ENCODE results near the gene CNTNAP2.
"Not testable (repeated sequence)": the region's sequence is repeated elsewhere in the genome, so short reads cannot be mapped to it uniquely, and the experiment has no call there.

Gene CNTNAP2

DNA sequence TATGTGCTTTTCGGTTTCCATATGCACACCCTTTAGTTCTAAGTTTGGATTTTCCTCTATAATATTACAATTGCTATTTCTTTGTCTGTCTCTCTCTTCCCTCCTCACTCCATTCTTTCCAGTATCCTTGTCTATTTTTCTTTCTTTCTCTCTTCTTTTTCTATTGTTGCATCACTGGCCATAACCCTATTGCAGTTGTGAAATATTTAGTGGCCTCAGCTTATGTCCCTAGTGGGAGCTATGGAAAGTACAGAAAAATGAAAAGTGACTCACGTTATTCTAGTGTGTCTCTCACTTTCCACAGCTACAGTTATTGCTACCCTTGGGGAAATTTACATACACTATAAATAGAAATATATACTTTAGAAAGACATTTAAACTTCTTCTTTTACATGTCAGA lies 59.1 kb downstream of the CNTNAP2 start:
- in situ Hi-C loops (cut with HindIII; ENCODE audit: low sequenced_read_pairs): no loop called here
- no peak for DNase-seq (ENCODE audit: low read depth, low spot score)
- TF ChIP-seq, protein P1, sequence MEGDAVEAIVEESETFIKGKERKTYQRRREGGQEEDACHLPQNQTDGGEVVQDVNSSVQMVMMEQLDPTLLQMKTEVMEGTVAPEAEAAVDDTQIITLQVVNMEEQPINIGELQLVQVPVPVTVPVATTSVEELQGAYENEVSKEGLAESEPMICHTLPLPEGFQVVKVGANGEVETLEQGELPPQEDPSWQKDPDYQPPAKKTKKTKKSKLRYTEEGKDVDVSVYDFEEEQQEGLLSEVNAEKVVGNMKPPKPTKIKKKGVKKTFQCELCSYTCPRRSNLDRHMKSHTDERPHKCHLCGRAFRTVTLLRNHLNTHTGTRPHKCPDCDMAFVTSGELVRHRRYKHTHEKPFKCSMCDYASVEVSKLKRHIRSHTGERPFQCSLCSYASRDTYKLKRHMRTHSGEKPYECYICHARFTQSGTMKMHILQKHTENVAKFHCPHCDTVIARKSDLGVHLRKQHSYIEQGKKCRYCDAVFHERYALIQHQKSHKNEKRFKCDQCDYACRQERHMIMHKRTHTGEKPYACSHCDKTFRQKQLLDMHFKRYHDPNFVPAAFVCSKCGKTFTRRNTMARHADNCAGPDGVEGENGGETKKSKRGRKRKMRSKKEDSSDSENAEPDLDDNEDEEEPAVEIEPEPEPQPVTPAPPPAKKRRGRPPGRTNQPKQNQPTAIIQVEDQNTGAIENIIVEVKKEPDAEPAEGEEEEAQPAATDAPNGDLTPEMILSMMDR (IDR thresholded peaks at IDR 0.05; ENCODE audit: low read depth, low read length): no peak
- H3K4me3 ChIP-seq (ENCODE audit: low read depth, low read length): no peak overlapping the region

DNA sequence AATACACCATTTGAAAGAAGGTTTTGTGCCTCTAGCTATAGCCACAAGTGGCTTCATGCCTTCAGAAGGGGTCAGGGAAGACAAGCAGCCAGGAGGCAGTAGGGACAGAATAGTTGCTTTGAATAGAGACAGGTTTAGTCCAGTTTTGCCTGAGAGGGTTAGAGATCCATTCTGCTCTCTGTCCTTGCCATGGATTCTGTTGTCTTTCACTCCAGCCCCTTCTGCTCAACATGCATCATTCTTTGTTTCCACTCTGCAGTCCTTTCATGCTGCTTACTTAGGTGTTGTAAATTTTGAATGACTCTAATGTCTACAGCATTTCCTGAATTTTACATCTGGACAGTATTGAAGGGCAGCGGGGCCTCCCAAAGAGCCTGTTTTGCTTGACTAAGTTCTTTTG lies 60.3 kb downstream of the CNTNAP2 start:
- TF ChIP-seq, protein P1 (IDR thresholded peaks at IDR 0.05; ENCODE audit: low read depth, low read length): no peak
- in situ Hi-C loops (cut with HindIII; ENCODE audit: low sequenced_read_pairs): no loop called here
- no peak overlapping the region for H3K4me3 ChIP-seq (ENCODE audit: low read depth, low read length)
- no peak for DNase-seq (ENCODE audit: low read depth, low spot score)

DNA sequence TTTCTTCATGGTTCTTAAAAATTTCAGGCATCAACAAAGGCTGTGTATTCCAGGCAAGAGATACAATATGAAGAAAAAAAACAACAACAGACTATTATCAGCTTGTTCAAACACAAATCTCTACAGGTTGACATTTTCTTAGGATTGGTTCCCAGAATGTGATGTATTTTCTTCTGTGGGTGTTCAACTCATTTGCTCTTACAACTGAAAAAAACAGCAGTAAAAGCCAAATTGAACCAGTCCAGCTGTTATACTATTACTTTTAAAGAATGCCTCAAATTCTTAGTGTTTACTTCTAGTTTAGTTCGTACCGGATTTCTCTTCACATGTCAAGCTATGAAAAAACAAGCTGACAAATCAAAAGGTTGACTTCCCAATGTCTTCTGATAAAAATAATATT lies 60.7 kb downstream of the CNTNAP2 start:
- H3K4me3 ChIP-seq (ENCODE audit: low read depth, low read length): no peak overlapping the region
- no peak for DNase-seq (ENCODE audit: low read depth, low spot score)
- in situ Hi-C loops (cut with HindIII; ENCODE audit: low sequenced_read_pairs): no loop called here
- TF ChIP-seq, protein P1 (IDR thresholded peaks at IDR 0.05; ENCODE audit: low read depth, low read length): no peak

DNA sequence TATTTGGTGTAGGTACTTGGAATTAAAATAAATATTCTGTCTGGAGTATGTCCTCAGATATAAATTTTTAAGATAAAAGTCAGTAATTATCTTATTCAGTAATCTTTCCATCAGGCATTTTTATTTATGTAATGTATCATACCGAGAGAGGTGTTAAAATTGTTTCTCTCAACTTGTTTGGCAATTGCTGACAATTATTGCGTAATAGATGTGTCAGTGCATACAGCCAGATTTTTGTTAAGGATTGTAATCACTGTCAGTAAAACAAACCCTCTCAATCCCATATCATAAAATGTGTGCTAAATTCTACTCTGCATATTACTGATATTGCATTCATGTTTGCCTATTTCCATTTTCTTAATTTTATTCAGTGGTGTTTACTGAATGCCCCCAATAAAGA lies 69.2 kb downstream of the CNTNAP2 start:
- DNase-seq (ENCODE audit: low read depth, low spot score): no peak
- H3K4me3 ChIP-seq (ENCODE audit: low read depth, low read length): no peak overlapping the region
- TF ChIP-seq, protein P1 (IDR thresholded peaks at IDR 0.05; ENCODE audit: low read depth, low read length): no peak
- in situ Hi-C loops (cut with HindIII; ENCODE audit: low sequenced_read_pairs): no loop called here

DNA sequence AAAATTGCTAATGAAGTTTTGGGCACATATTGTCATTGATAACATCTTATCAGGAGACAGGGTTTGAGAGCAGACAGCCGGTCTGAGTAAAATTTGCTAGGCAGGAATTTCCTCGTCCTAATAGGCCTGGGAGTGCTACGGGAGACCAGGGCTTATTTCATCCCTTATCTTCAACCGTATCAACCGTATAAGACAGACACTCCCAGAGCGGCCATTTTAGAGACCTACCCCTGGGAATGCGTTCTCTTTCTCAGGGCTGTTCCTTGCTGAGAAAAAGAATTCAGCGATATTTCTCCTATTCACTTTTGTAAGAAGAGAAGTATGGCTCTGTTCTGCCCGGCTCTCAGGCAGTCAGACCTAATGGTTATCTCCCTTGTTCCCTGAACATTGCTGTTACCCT lies 74.8 kb downstream of the CNTNAP2 start:
- in situ Hi-C loops (cut with HindIII; ENCODE audit: low sequenced_read_pairs); H3K4me3 ChIP-seq (ENCODE audit: low read depth, low read length); DNase-seq (ENCODE audit: low read depth, low spot score): not testable (repeated sequence)

DNA sequence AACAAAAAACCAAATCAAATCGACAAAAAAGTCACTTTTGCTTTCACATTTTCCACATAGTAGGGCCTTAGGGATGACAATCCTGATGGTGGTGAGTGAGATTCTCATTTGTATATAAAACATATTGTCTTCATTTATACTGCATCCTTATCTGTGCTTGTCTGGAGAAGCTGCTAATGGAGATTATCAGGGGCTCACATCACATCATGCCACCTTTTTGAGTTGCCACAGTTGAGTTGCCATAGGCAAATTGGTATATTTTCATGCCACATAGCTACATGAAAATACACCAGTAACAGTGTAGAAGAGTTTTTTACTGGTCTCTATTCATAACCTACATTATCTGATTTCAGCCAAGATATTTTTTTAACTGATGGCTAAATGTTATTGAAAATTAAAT lies 85.3 kb downstream of the CNTNAP2 start:
- TF ChIP-seq, protein P1 (IDR thresholded peaks at IDR 0.05; ENCODE audit: low read depth, low read length): no peak
- DNase-seq (ENCODE audit: low read depth, low spot score): no peak
- no peak overlapping the region for H3K4me3 ChIP-seq (ENCODE audit: low read depth, low read length)
- in situ Hi-C loops (cut with HindIII; ENCODE audit: low sequenced_read_pairs): no loop called here

DNA sequence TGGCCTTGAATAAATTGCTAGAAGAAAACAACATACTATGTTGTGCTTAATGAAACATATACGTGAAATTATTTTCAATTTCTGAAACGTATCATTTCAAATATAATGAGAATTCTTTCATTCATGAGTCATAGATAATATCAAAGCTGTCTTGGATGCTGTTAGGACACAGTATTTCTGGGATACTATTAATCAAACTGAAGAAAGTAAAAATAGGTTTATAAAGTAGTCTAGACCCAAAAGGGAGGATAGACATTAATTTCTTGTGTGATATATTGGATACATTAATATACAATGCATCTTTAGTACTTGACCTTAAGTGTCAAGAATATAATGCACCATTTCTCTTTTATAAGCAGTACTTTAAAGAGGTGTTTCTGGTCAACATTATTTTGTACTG lies 89.7 kb downstream of the CNTNAP2 start:
- no peak for DNase-seq (ENCODE audit: low read depth, low spot score)
- H3K4me3 ChIP-seq (ENCODE audit: low read depth, low read length): no peak overlapping the region
- TF ChIP-seq, protein P1 (IDR thresholded peaks at IDR 0.05; ENCODE audit: low read depth, low read length): no peak
- in situ Hi-C loops (cut with HindIII; ENCODE audit: low sequenced_read_pairs): no loop called here

Measured in astrocyte of the spinal cord (primary cell).